IPS-20b (cell line): ENCODE data around the gene SMIM17.

ENCODE experiments used
- H3K27ac ChIP-seq: one replicate; pipeline ENCODE4 v1.5.1; 2013; ENCODE audit warnings: low read length
- H3K27me3 ChIP-seq: 2 replicates; pipeline ENCODE4 v1.6.1; 2013; ENCODE audit warnings: mild to moderate bottlenecking, low read length, inconsistent platforms; ENCODE audit not compliant: insufficient read depth
- H3K36me3 ChIP-seq: 2 replicates; pipeline ENCODE4 v1.6.1; 2013; ENCODE audit warnings: low read depth, mild to moderate bottlenecking, inconsistent platforms, low read length, moderate library complexity; ENCODE audit not compliant: insufficient read depth
- H3K4me1 ChIP-seq: 2 replicates; pipeline ENCODE4 v1.6.1; 2013; ENCODE audit warnings: mild to moderate bottlenecking, control low read depth, inconsistent platforms, low read length, moderate library complexity; ENCODE audit not compliant: insufficient read depth
- H3K4me3 ChIP-seq: 2 replicates; pipeline ENCODE4 v1.5.1; 2013; ENCODE audit warnings: mild to moderate bottlenecking, low read length, inconsistent platforms
- H3K9ac ChIP-seq: 2 replicates; pipeline ENCODE4 v1.6.1; 2013; ENCODE audit warnings: low read depth, mild to moderate bottlenecking, inconsistent platforms, low read length, moderate library complexity
- H3K9me3 ChIP-seq: 2 replicates; pipeline ENCODE4 v1.6.1; 2013; ENCODE audit warnings: mild to moderate bottlenecking, low read depth, low read length, inconsistent platforms; ENCODE audit not compliant: insufficient read depth

The SMIM17 gene

GRCh38 chr19:56687031-56687430 lies 44.1 kb downstream of the SMIM17 start:
- Histone ChIP-seq H3K9me3 (peaks cover 73% of the 10 kb centered on the region), H3K4me1 (no peaks in the 10 kb centered on the region), H3K36me3 (no peaks in the 10 kb centered on the region), H3K27ac (no peak overlapping the region), H3K9ac (no peak overlapping the region), H3K4me3 (no peak overlapping the region), H3K27me3 (no peaks in the 10 kb centered on the region)

- no peak overlapping the region for H3K4me3 ChIP-seq
- no peaks in the 10 kb centered on the region for H3K36me3 ChIP-seq
- no peak overlapping the region for H3K27ac ChIP-seq
- H3K27me3 ChIP-seq: no peaks in the 10 kb centered on the region
- H3K9ac ChIP-seq: no peak overlapping the region
- no peaks in the 10 kb centered on the region for H3K4me1 ChIP-seq
- peaks cover 61% of the 10 kb centered on the region for H3K9me3 ChIP-seq
These were observed 46.2 kb downstream of the SMIM17 start for GRCh38 chr19:56689198-56689597.

GRCh38 chr19:56690670-56691069 lies 47.7 kb downstream of the SMIM17 start:
- H3K36me3 ChIP-seq: no peaks in the 10 kb centered on the region
- no peak overlapping the region for H3K9ac ChIP-seq
- H3K9me3 ChIP-seq: peaks cover 50% of the 10 kb centered on the region
- no peak overlapping the region for H3K27ac ChIP-seq
- H3K4me3 ChIP-seq: no peak overlapping the region
- no peaks in the 10 kb centered on the region for H3K27me3 ChIP-seq
- no peaks in the 10 kb centered on the region for H3K4me1 ChIP-seq

GRCh38 chr19:56692206-56692895 lies 49.4 kb downstream of the SMIM17 start:
- Histone ChIP-seq H3K27me3 (no peaks in the 10 kb centered on the region), H3K9me3 (peaks cover 45% of the 10 kb centered on the region), H3K9ac (no peak overlapping the region), H3K27ac (no peak overlapping the region), H3K36me3 (no peaks in the 10 kb centered on the region), H3K4me3 (peak overlapping the region; percentile 29), H3K4me1 (no peaks in the 10 kb centered on the region)

GRCh38 chr19:56699552-56699951 lies 56.6 kb downstream of the SMIM17 start:
- Histone ChIP-seq H3K36me3 (no peaks in the 10 kb centered on the region), H3K9me3 (peaks cover 75% of the 10 kb centered on the region), H3K4me3 (no peak overlapping the region), H3K9ac (no peak overlapping the region), H3K27ac (no peak overlapping the region), H3K27me3 (no peaks in the 10 kb centered on the region), H3K4me1 (no peaks in the 10 kb centered on the region)

- H3K27ac ChIP-seq: no peak overlapping the region
- H3K36me3 ChIP-seq: no peaks in the 10 kb centered on the region
- H3K27me3 ChIP-seq: no peaks in the 10 kb centered on the region
- no peak overlapping the region for H3K4me3 ChIP-seq
- peaks cover 89% of the 10 kb centered on the region for H3K9me3 ChIP-seq
- H3K9ac ChIP-seq: no peak overlapping the region
- H3K4me1 ChIP-seq: no peaks in the 10 kb centered on the region
These were observed 58.9 kb downstream of the SMIM17 start for GRCh38 chr19:56701895-56702294.

GRCh38 chr19:56705939-56706338 lies 63.0 kb downstream of the SMIM17 start:
- no peaks in the 10 kb centered on the region for H3K4me1 ChIP-seq
- H3K9me3 ChIP-seq: peaks cover 90% of the 10 kb centered on the region
- no peaks in the 10 kb centered on the region for H3K36me3 ChIP-seq

More at GRCh38 chr19:56705939-56706338, 63.0 kb downstream of the SMIM17 start:
- no peak overlapping the region for H3K4me3 ChIP-seq
- H3K9ac ChIP-seq: no peak overlapping the region
- H3K27me3 ChIP-seq: no peaks in the 10 kb centered on the region
- no peak overlapping the region for H3K27ac ChIP-seq
